Vagina (tissue), 2 donors: ENCODE data around the gene MYO1H.

ENCODE experiments used
- POLR2AphosphoS5 ChIP-seq, 2 donors: sonication (generic); formaldehyde crosslinking; IDR thresholded peaks; one replicate each; pipeline ENCODE4 v1.9.0; 2017; ENCODE audit warnings: antibody characterized with exemption in 2 of 2, mild to moderate bottlenecking in 2 of 2, low read depth in 1 of 2; ENCODE audit not compliant: insufficient read depth in 1 of 2
- TF ChIP-seq, protein P1 (sequence below), 3 experiments: fragments of 450-650 bp in 2 of 3; fragments of 200-600 bp in 1 of 3; sonication (generic) in 1 of 3; IDR thresholded peaks; one replicate each; pipeline ENCODE4 v1.5.1; 2017 to 2019; ENCODE audit warnings: antibody characterized with exemption in 3 of 3, mild to moderate bottlenecking in 2 of 3, moderate library complexity in 2 of 3

DNA sequence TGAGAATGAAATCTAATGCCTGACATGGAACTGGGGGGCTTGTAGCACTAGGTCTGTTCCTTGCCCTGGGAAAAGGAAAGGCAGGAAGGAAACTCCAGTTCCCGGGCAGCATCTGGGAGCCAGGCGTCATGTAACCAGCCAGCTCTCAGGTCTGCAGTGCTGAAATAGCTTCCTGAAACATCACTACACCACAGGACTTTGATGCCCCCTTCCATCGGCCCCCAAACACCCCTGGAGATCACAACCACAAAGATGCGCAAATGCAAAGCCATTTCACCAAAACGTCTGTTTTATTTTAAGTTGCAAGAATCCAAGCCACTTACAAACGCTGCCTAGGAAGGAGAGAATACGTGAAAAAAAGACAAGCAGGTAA, 88.5 kb downstream of the MYO1H start:
- TF ChIP-seq, protein P1, sequence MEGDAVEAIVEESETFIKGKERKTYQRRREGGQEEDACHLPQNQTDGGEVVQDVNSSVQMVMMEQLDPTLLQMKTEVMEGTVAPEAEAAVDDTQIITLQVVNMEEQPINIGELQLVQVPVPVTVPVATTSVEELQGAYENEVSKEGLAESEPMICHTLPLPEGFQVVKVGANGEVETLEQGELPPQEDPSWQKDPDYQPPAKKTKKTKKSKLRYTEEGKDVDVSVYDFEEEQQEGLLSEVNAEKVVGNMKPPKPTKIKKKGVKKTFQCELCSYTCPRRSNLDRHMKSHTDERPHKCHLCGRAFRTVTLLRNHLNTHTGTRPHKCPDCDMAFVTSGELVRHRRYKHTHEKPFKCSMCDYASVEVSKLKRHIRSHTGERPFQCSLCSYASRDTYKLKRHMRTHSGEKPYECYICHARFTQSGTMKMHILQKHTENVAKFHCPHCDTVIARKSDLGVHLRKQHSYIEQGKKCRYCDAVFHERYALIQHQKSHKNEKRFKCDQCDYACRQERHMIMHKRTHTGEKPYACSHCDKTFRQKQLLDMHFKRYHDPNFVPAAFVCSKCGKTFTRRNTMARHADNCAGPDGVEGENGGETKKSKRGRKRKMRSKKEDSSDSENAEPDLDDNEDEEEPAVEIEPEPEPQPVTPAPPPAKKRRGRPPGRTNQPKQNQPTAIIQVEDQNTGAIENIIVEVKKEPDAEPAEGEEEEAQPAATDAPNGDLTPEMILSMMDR (IDR thresholded peaks at IDR 0.05) = no peak
- TF ChIP-seq POLR2AphosphoS5 (IDR thresholded peaks at IDR 0.05; ENCODE audit: insufficient read depth in 1 of 2, low read depth in 1 of 2) = no peak
